Aorta (tissue), 5 donors: ENCODE results near the gene YKT6. TPM values are rescaled to one million over a fixed set of nuclear protein-coding genes. Genes with fewer than 3 reads are reported as not detected.

Experiments
- ATAC-seq: fragments of 200-7000 bp; cut with Tn5 transposase; one replicate; pipeline ENCODE4 v1.9.1; 2022; ENCODE audit warnings: moderate library complexity; ENCODE audit not compliant: low FRiP score
- DNase-seq, 2 donors: peaks; one replicate each; pipeline ENCODE4 v3.0.0-alpha.2; 2020
- H3K27ac ChIP-seq, 2 donors: one replicate each; pipeline ENCODE4 v1.5.1; 2013; ENCODE audit warnings: low read length in 2 of 2, mild to moderate bottlenecking in 2 of 2, moderate library complexity in 2 of 2, control low read depth in 1 of 2, inconsistent platforms in 1 of 2, low read depth in 1 of 2
- H3K27me3 ChIP-seq, 2 donors: one replicate each; pipeline ENCODE4 v1.6.1; 2013; ENCODE audit warnings: control low read depth in 1 of 2, low read length in 1 of 2, mild to moderate bottlenecking in 1 of 2, moderate library complexity in 1 of 2; ENCODE audit not compliant: insufficient read depth in 2 of 2, control insufficient read depth in 1 of 2
- H3K36me3 ChIP-seq, 2 donors: one replicate each; pipeline ENCODE4 v1.6.1; 2013; ENCODE audit warnings: control low read depth in 1 of 2, low read length in 1 of 2, mild to moderate bottlenecking in 1 of 2; ENCODE audit not compliant: insufficient read depth in 2 of 2, control insufficient read depth in 1 of 2
- H3K4me1 ChIP-seq, 2 donors: one replicate each; pipeline ENCODE4 v1.6.1; 2013; ENCODE audit warnings: low read length in 2 of 2, control low read depth in 1 of 2, mild to moderate bottlenecking in 1 of 2, moderate library complexity in 1 of 2; ENCODE audit not compliant: insufficient read depth in 2 of 2, control insufficient read depth in 1 of 2
- H3K4me3 ChIP-seq, 2 donors: one replicate each; pipeline ENCODE4 v1.5.1; 2013; ENCODE audit warnings: low read length in 2 of 2, control low read depth in 1 of 2, mild to moderate bottlenecking in 1 of 2
- H3K9me3 ChIP-seq: one replicate; pipeline ENCODE4 v1.6.1; 2013; ENCODE audit warnings: mild to moderate bottlenecking, low read length; ENCODE audit not compliant: control insufficient read depth
- WGBS, 2 donors: extraction: QIAGEN DNeasy Blood & Tissue Kit; methylation state at CpG; one replicate each; pipeline ENCODE4 v1.1.7; 2013; 5-methylcytosine and 5-hydroxymethylcytosine counted together
- intact Hi-C, 2 donors: fragments of 100-400 bp; cut with DNase I; formaldehyde crosslinking; loops; one replicate each; pipeline versions ENCODE4 v1.14.2 to v1.15.0; 2022
- polyA plus RNA-seq, 2 donors: library from polyadenylated mRNA; stranded (reverse); fragments of 200-250 nt; gene quantifications; one replicate each; pipeline ENCODE4 v1.2.3, GENCODE V29; 2013
- total RNA-seq, 2 donors: library from RNA; stranded (reverse); fragmentation: NEBNext Ultra II Directional; extraction: Animal tissue kit (Norgen Biotek cat#: 25700); gene quantifications; one replicate each; pipeline ENCODE4 v1.2.1, GENCODE V29; 2021
- donor health status: healthy with polysubstance abuse.
- donor health status: Bipolar disorder and iron deficiency.
- donor health status: DM: no; HTN: no; CAD: no.
- donor health status: DM: no; HTN: no; CAD: no.
- donor health status: DM: yes; HTN: yes; CAD: no.

Gene YKT6
- total and polyA plus RNA-seq, 4 donors: 47.2 to 73.1 (median 54.3) TPM

- DNase-seq (peak in 1 of 2 donors; percentile 9), ATAC-seq (no peak)
- Histone ChIP-seq H3K4me3 (no peak overlapping the region), H3K27ac (no peak overlapping the region), H3K4me1 (no peaks in the 10 kb centered on the region), H3K9me3 (no peaks in the 10 kb centered on the region), H3K36me3 (peaks cover 15 to 21% of the 10 kb centered on the region in 2 donors), H3K27me3 (no peaks in the 10 kb centered on the region)
- WGBS, 2 donors: 88 to 91% methylated on average over 10 of the region's 10 CpGs
- intact Hi-C loops: no loop called here
These were observed 10.4 kb downstream of the YKT6 start for GRCh38 chr7:44211126-44211675.

- DNase-seq (peak in 1 of 2 donors; percentile 12), ATAC-seq (no peak)
- no peak overlapping the region for H3K27ac ChIP-seq
- H3K9me3 ChIP-seq: no peaks in the 10 kb centered on the region
- no peaks in the 10 kb centered on the region for H3K4me1 ChIP-seq
- no peaks in the 10 kb centered on the region for H3K27me3 ChIP-seq
- peaks cover 15 to 21% of the 10 kb centered on the region in 2 donors for H3K36me3 ChIP-seq
- intact Hi-C loops: no loop called here
- WGBS, 2 donors: 84 to 85% methylated on average over 6 of the region's 6 CpGs
- H3K4me3 ChIP-seq: no peak overlapping the region
These were observed 11.2 kb downstream of the YKT6 start for GRCh38 chr7:44212018-44212417.

- Histone ChIP-seq H3K36me3 (peaks cover 15 to 17% of the 10 kb centered on the region in 2 donors), H3K27ac (no peak overlapping the region), H3K9me3 (no peaks in the 10 kb centered on the region), H3K4me1 (no peaks in the 10 kb centered on the region), H3K27me3 (no peaks in the 10 kb centered on the region), H3K4me3 (no peak overlapping the region)
- no peak for ATAC-seq
- DNase-seq: peak in 1 of 2 donors; percentile 21
- intact Hi-C loops: no loop called here
- 78 to 79% methylated on average over 7 of the region's 7 CpGs for WGBS, 2 donors
These were observed 11.9 kb downstream of the YKT6 start for GRCh38 chr7:44212581-44213184.

- DNase-seq (no peak), ATAC-seq (no peak)
- Histone ChIP-seq H3K4me3 (no peak overlapping the region), H3K36me3 (peaks cover 10 to 14% of the 10 kb centered on the region in 2 donors), H3K9me3 (no peaks in the 10 kb centered on the region), H3K27ac (no peak overlapping the region), H3K27me3 (no peaks in the 10 kb centered on the region), H3K4me1 (no peaks in the 10 kb centered on the region)
- intact Hi-C loops: no loop called here
- 76 to 83% methylated on average over 3 of the region's 3 CpGs for WGBS, 2 donors
These were observed 12.6 kb downstream of the YKT6 start for GRCh38 chr7:44213206-44213876.

- ATAC-seq (no peak), DNase-seq (no peak)
- intact Hi-C loops: no loop called here
- Histone ChIP-seq H3K4me1 (no peaks in the 10 kb centered on the region), H3K36me3 (peaks cover 9 to 10% of the 10 kb centered on the region in 2 donors), H3K27ac (no peak overlapping the region), H3K27me3 (no peaks in the 10 kb centered on the region), H3K4me3 (no peak overlapping the region), H3K9me3 (peaks cover 3% of the 10 kb centered on the region)
- WGBS, 2 donors: 77 to 81% methylated on average over 9 of the region's 9 CpGs
These were observed 13.2 kb downstream of the YKT6 start for GRCh38 chr7:44213877-44214388.

GRCh38 chr7:44215531-44215930, 14.8 kb downstream of the YKT6 start:
- intact Hi-C loops: no loop called here
- 87 to 90% methylated on average over 7 of the region's 7 CpGs for WGBS, 2 donors
- DNase-seq: no peak

GRCh38 chr7:44216019-44216418, 15.2 kb downstream of the YKT6 start:
- intact Hi-C loops: no loop called here
- H3K4me3 ChIP-seq: no peak overlapping the region
- peak in 1 of 2 donors; percentile 44 for DNase-seq
- peaks cover 4 to 6% of the 10 kb centered on the region in 2 donors for H3K36me3 ChIP-seq
- no peaks in the 10 kb centered on the region for H3K27me3 ChIP-seq
- H3K27ac ChIP-seq: no peak overlapping the region
- no peaks in the 10 kb centered on the region for H3K4me1 ChIP-seq
- WGBS, 2 donors: 73 to 76% methylated on average over 8 of the region's 8 CpGs
- H3K9me3 ChIP-seq: peaks cover 3% of the 10 kb centered on the region
- ATAC-seq: no peak

More at GRCh38 chr7:44215531-44215930, 14.8 kb downstream of the YKT6 start:
- Histone ChIP-seq H3K4me1 (no peaks in the 10 kb centered on the region), H3K9me3 (peaks cover 3% of the 10 kb centered on the region), H3K4me3 (no peak overlapping the region), H3K27ac (no peak overlapping the region), H3K27me3 (no peaks in the 10 kb centered on the region), H3K36me3 (peaks cover 7% of the 10 kb centered on the region in 2 donors)
- no peak for ATAC-seq

GRCh38 chr7:44216521-44217222, 15.9 kb downstream of the YKT6 start:
- ATAC-seq: no peak
- Histone ChIP-seq H3K4me3 (no peak overlapping the region), H3K27me3 (no peaks in the 10 kb centered on the region), H3K36me3 (peaks cover under 1 to 4% of the 10 kb centered on the region in 2 donors), H3K9me3 (peaks cover 3% of the 10 kb centered on the region), H3K27ac (no peak overlapping the region), H3K4me1 (no peaks in the 10 kb centered on the region)
- peak in 1 of 2 donors; percentile 38 for DNase-seq
- intact Hi-C loops: no loop called here
- 57 to 64% methylated on average over 13 of the region's 13 CpGs for WGBS, 2 donors
